Esophagus muscularis mucosa (tissue), 4 donors: ENCODE results near the gene INPP4B. TPM values are rescaled to one million over a fixed set of nuclear protein-coding genes. Genes with fewer than 3 reads are reported as not detected.

Source experiments
- DNase-seq: peaks from one replicate; pipeline ENCODE4 v3.0.0-alpha.2; 2017; ENCODE audit errors: extremely low spot score
- H3K27ac ChIP-seq, 4 donors: fragments of 200-600 bp; sonication (generic); replicated peaks in 1 of 4; 1 replicate in 3 of 4; 2 replicates in 1 of 4; pipeline ENCODE4 v1.5.1; 2016 to 2019; ENCODE audit warnings: mild to moderate bottlenecking in 1 of 4
- H3K27me3 ChIP-seq, 4 donors: fragments of 200-600 bp; sonication (generic); one replicate each; pipeline versions ENCODE4 v1.5.1 to v1.6.0; 2016 to 2019
- H3K36me3 ChIP-seq, 4 donors: fragments of 200-600 bp; sonication (generic); one replicate each; pipeline ENCODE4 v1.5.1; 2016 to 2019
- H3K4me1 ChIP-seq, 4 donors: fragments of 200-600 bp; sonication (generic); one replicate each; pipeline ENCODE4 v1.5.1; 2016 to 2019
- H3K4me3 ChIP-seq, 4 donors: fragments of 200-600 bp; sonication (generic); 1 replicate in 2 of 4; 2 replicates in 2 of 4; pipeline ENCODE4 v1.5.1; 2016 to 2019; ENCODE audit warnings: mild to moderate bottlenecking in 4 of 4, moderate library complexity in 1 of 4
- H3K9me3 ChIP-seq, 4 donors: fragments of 200-600 bp; sonication (generic); 1 replicate in 3 of 4; 2 replicates in 1 of 4; pipeline ENCODE4 v1.5.1; 2016 to 2019
- CTCF ChIP-seq, 3 experiments: fragments of 200-600 bp in 2 of 3; fragments of 450-650 bp in 1 of 3; sonication (generic) in 2 of 3; IDR thresholded peaks; one replicate each; pipeline ENCODE4 v1.5.1; 2017 to 2019; ENCODE audit warnings: antibody characterized with exemption in 3 of 3, mild to moderate bottlenecking in 2 of 3, moderate library complexity in 1 of 3
- EP300 ChIP-seq: sonication (generic); formaldehyde crosslinking; IDR thresholded peaks from one replicate; pipeline ENCODE4 v1.6.1; 2017; ENCODE audit warnings: antibody characterized with exemption
- POLR2A ChIP-seq: fragments of 450-650 bp; IDR thresholded peaks from one replicate; pipeline ENCODE4 v1.6.1; 2017; ENCODE audit warnings: antibody characterized with exemption, moderate library complexity, mild to moderate bottlenecking, low read depth
- POLR2AphosphoS5 ChIP-seq, 2 donors: sonication (generic); formaldehyde crosslinking; IDR thresholded peaks; one replicate each; pipeline ENCODE4 v1.6.1; 2017; ENCODE audit warnings: antibody characterized with exemption in 2 of 2
- WGBS: methylation state at CpG from one replicate; pipeline ENCODE4 v1.1.5; 2018; 5-methylcytosine and 5-hydroxymethylcytosine counted together
- intact Hi-C: fragments of 100-400 bp; cut with DNase I; formaldehyde crosslinking; loops from one replicate; pipeline ENCODE4 v1.15.1; 2023
- total RNA-seq, 4 donors: library from RNA; depleted of rRNA; stranded (reverse); fragments of >200 nt; gene quantifications; one replicate each; pipeline versions ENCODE4 v1.1.0 to v1.2.1, GENCODE V29; 2016

The INPP4B gene
- total RNA-seq: 10 to 100 TPM; 12.7 to 23.4 (median 15.9) TPM

GRCh38 chr4:142846108-142846728 lies at the start of gene INPP4B:
Gene INPP4B (minus strand): TSS chr4:142846301.
- H3K27ac ChIP-seq: peak within 1 kb of the TSS; percentile 72 to 79 (median 74)
- 1% methylated on average over 50 of the region's 55 CpGs for WGBS
- DNase-seq: no peak
- H3K4me3 ChIP-seq: peak within 1 kb of the TSS; percentile 69 to 77 (median 72)
- H3K36me3 ChIP-seq: no peaks in the 10 kb centered on the region
- peaks cover 0 to 7% (median 0%) of the 10 kb centered on the region in 4 donors for H3K27me3 ChIP-seq
- H3K9me3 ChIP-seq: no peaks in the 10 kb centered on the region
- intact Hi-C loops: loop anchor here (5.0 kb wide), 2 partner anchors 489 to 719 kb away; no protein-coding TSS in a partner anchor
- peaks cover 15 to 30% (median 26%) of the 10 kb centered on the region in 4 donors for H3K4me1 ChIP-seq
- TF ChIP-seq POLR2A (no peak), POLR2AphosphoS5 (IDR thresholded peaks at IDR 0.05) (peak in 1 of 2 donors; percentile 64)

GRCh38 chr4:142893012-142893411 lies 46.9 kb upstream of the INPP4B start:
- intact Hi-C loops: no loop called here
- Histone ChIP-seq H3K27ac (no peak overlapping the region), H3K36me3 (no peaks in the 10 kb centered on the region), H3K9me3 (peaks cover 0 to 11% (median 6%) of the 10 kb centered on the region in 4 donors), H3K4me3 (no peak overlapping the region), H3K4me1 (no peaks in the 10 kb centered on the region), H3K27me3 (no peaks in the 10 kb centered on the region)
- no peak for TF ChIP-seq POLR2AphosphoS5 (IDR thresholded peaks at IDR 0.05)
- TF ChIP-seq CTCF (IDR thresholded peaks at IDR 0.05): no peak
- no peak for DNase-seq
- WGBS: 88% methylated on average over 1 of the region's 3 CpGs

- no peaks in the 10 kb centered on the region for H3K36me3 ChIP-seq
- intact Hi-C loops: no loop called here
- no peaks in the 10 kb centered on the region for H3K9me3 ChIP-seq
- 87% methylated on average over 5 of the region's 5 CpGs for WGBS
- no peaks in the 10 kb centered on the region for H3K4me1 ChIP-seq
- H3K4me3 ChIP-seq: no peak overlapping the region
- DNase-seq: no peak
- H3K27me3 ChIP-seq: no peaks in the 10 kb centered on the region
- TF ChIP-seq CTCF (IDR thresholded peaks at IDR 0.05) (no peak), EP300 (no peak)
- H3K27ac ChIP-seq: no peak overlapping the region
These were observed 40.5 kb upstream of the INPP4B start for GRCh38 chr4:142886566-142886965.

GRCh38 chr4:142883040-142883832 lies 37.1 kb upstream of the INPP4B start:
- H3K9me3 ChIP-seq: no peaks in the 10 kb centered on the region
- H3K27me3 ChIP-seq: no peaks in the 10 kb centered on the region
- DNase-seq: no peak
- no peak overlapping the region for H3K4me3 ChIP-seq
- intact Hi-C loops: loop anchor here (2.0 to 5.0 kb wide), 2 partner anchors 144 to 202 kb away; no protein-coding TSS in a partner anchor
- H3K36me3 ChIP-seq: no peaks in the 10 kb centered on the region
- no peaks in the 10 kb centered on the region for H3K4me1 ChIP-seq
- TF ChIP-seq POLR2A (no peak), EP300 (no peak), POLR2AphosphoS5 (IDR thresholded peaks at IDR 0.05) (no peak), CTCF (IDR thresholded peaks at IDR 0.05) (peak; percentile 53 to 60 (median 56))
- H3K27ac ChIP-seq: no peak overlapping the region
- WGBS: 47% methylated on average over 4 of the region's 4 CpGs

- H3K27ac ChIP-seq: no peak overlapping the region
- WGBS: 92% methylated on average over 5 of the region's 5 CpGs
- no peaks in the 10 kb centered on the region for H3K27me3 ChIP-seq
- intact Hi-C loops: loop anchor here (2.0 to 5.0 kb wide), 2 partner anchors 145 to 203 kb away; no protein-coding TSS in a partner anchor
- no peaks in the 10 kb centered on the region for H3K36me3 ChIP-seq
- no peak for TF ChIP-seq POLR2AphosphoS5 (IDR thresholded peaks at IDR 0.05)
- TF ChIP-seq POLR2A: no peak
- no peak for TF ChIP-seq EP300
- no peak for TF ChIP-seq CTCF (IDR thresholded peaks at IDR 0.05)
- no peaks in the 10 kb centered on the region for H3K9me3 ChIP-seq
- no peak overlapping the region for H3K4me3 ChIP-seq
- H3K4me1 ChIP-seq: no peaks in the 10 kb centered on the region
- DNase-seq: no peak
These were observed 36.1 kb upstream of the INPP4B start for GRCh38 chr4:142882159-142882558.
